Activated CD8-positive, alpha-beta T cell treated with anti-CD3 and anti-CD28 coated beads for 36 hours (primary cell): ENCODE results near the gene MFAP4. TPM values are rescaled to one million over a fixed set of nuclear protein-coding genes. Genes with fewer than 3 reads are reported as not detected.

Experiments
- ATAC-seq: fragments of 200-7000 bp; cut with Tn5 transposase; one replicate; pipeline ENCODE4 v1.10.0; 2021; ENCODE audit warnings: mild to moderate bottlenecking, moderate library complexity
- CTCF ChIA-PET: fragments of 350-600 bp; sonication (Branson Sonifier 250); formaldehyde crosslinking; loops from one replicate; lab custom pipeline; 2021; ENCODE audit warnings: antibody characterized with exemption; lab: Charles Lee
- POLR2A ChIA-PET: fragments of 350-600 bp; sonication (Branson Sonifier 250); formaldehyde crosslinking; loops from one replicate; lab custom pipeline; 2021; ENCODE audit warnings: antibody characterized with exemption; lab: Charles Lee
- DNase-seq: peaks from one replicate; pipeline ENCODE4 v3.0.0-alpha.2; 2020
- H3K27ac Mint-ChIP-seq: one replicate; pipeline ENCODE4 v1.8.0; 2021; ENCODE audit warnings: mild to moderate bottlenecking, mixed read lengths
- H3K27me3 Mint-ChIP-seq: one replicate; pipeline ENCODE4 v1.8.0; 2021; ENCODE audit warnings: mixed read lengths
- H3K36me3 Mint-ChIP-seq: one replicate; pipeline ENCODE4 v1.8.0; 2021; ENCODE audit warnings: low read depth, mixed read lengths
- H3K4me1 Mint-ChIP-seq: one replicate; pipeline ENCODE4 v1.8.0; 2021; ENCODE audit warnings: low read depth, mixed read lengths
- H3K4me3 Mint-ChIP-seq: one replicate; pipeline ENCODE4 v1.8.0; 2021; ENCODE audit warnings: mild to moderate bottlenecking, moderate library complexity, mixed read lengths
- H3K9me3 Mint-ChIP-seq: one replicate; pipeline ENCODE4 v1.8.0; 2021; ENCODE audit warnings: mixed read lengths
- CTCF ChIP-seq: fragments of 200-600 bp; IDR thresholded peaks from one replicate; pipeline ENCODE4 v1.8.0; 2022; ENCODE audit warnings: antibody characterized with exemption, mild to moderate bottlenecking
- intact Hi-C: fragments of 100-400 bp; cut with micrococcal nuclease; formaldehyde crosslinking; loops from one replicate; pipeline ENCODE4 v1.10.0; 2022
- total RNA-seq, 2 experiments: library from RNA; stranded (reverse); gene quantifications; one replicate each; pipeline ENCODE4 v1.2.3, GENCODE V29; 2021

MFAP4 gene
- total RNA-seq, 2 experiments from 2014 or later = 0.47 to 0.70 TPM

GRCh38 chr17:19372011-19372370 lies 15.0 kb downstream of the MFAP4 start:
- intact Hi-C loops = no loop called here
- Mint-ChIP-seq H3K27ac (no peak overlapping the region), H3K27me3 (no peaks in the 10 kb centered on the region), H3K36me3 (no peaks in the 10 kb centered on the region), H3K9me3 (no peaks in the 10 kb centered on the region), H3K4me3 (no peak overlapping the region), H3K4me1 (peaks cover 37% of the 10 kb centered on the region)
- TF ChIP-seq CTCF = no peak
- ChIA-PET CTCF (interaction anchor here (1.7 kb wide), 1 partner anchor 9 kb away, joined by 7 read pairs; the partner anchor contains the start of gene B9D1), POLR2A (interaction anchor here (0.5 kb wide), 1 partner anchor 357 kb away, joined by 4 read pairs; no protein-coding TSS in a partner anchor)
- DNase-seq (no peak), ATAC-seq (no peak)

- H3K27ac Mint-ChIP-seq = no peak overlapping the region
- H3K4me1 Mint-ChIP-seq = peaks cover 34% of the 10 kb centered on the region
- H3K9me3 Mint-ChIP-seq = no peaks in the 10 kb centered on the region
- ATAC-seq (no peak), DNase-seq (no peak)
- ChIA-PET POLR2A (interaction anchor here (0.5 kb wide), 1 partner anchor 358 kb away, joined by 4 read pairs; no protein-coding TSS in a partner anchor), CTCF (interaction anchor here (1.7 to 1.8 kb wide), 2 partner anchors 9 to 76 kb away, joined by 4 to 7 read pairs; partner anchors contain the start of gene B9D1)
- no peaks in the 10 kb centered on the region for H3K27me3 Mint-ChIP-seq
- TF ChIP-seq CTCF = no peak
- no peaks in the 10 kb centered on the region for H3K36me3 Mint-ChIP-seq
- no peak overlapping the region for H3K4me3 Mint-ChIP-seq
- intact Hi-C loops = no loop called here
These were observed 15.6 kb downstream of the MFAP4 start for GRCh38 chr17:19371259-19372010.

GRCh38 chr17:19370493-19370960 lies 16.5 kb downstream of the MFAP4 start:
- intact Hi-C loops = no loop called here
- no peaks in the 10 kb centered on the region for H3K27me3 Mint-ChIP-seq
- no peak overlapping the region for H3K27ac Mint-ChIP-seq
- CTCF ChIA-PET = interaction anchor here (1.8 kb wide), 1 partner anchor 77 kb away, joined by 4 read pairs; no protein-coding TSS in a partner anchor
- DNase-seq (peak; percentile 46), ATAC-seq (peak; percentile 66)
- no peaks in the 10 kb centered on the region for H3K9me3 Mint-ChIP-seq
- peaks cover 30% of the 10 kb centered on the region for H3K4me1 Mint-ChIP-seq
- POLR2A ChIA-PET = interaction anchor here (1.5 kb wide), 1 partner anchor 76 kb away, joined by 4 read pairs; no protein-coding TSS in a partner anchor
- no peak for TF ChIP-seq CTCF
- no peak overlapping the region for H3K4me3 Mint-ChIP-seq
- H3K36me3 Mint-ChIP-seq = no peaks in the 10 kb centered on the region

- TF ChIP-seq CTCF = no peak
- no peak overlapping the region for H3K4me3 Mint-ChIP-seq
- ATAC-seq (peak; percentile 79), DNase-seq (peak; percentile 41)
- no peaks in the 10 kb centered on the region for H3K27me3 Mint-ChIP-seq
- intact Hi-C loops = no loop called here
- H3K9me3 Mint-ChIP-seq = no peaks in the 10 kb centered on the region
- ChIA-PET POLR2A (interaction anchor here (1.5 kb wide), 1 partner anchor 76 kb away, joined by 4 read pairs; no protein-coding TSS in a partner anchor), CTCF (interaction anchor here (1.8 kb wide), 1 partner anchor 77 kb away, joined by 4 read pairs; no protein-coding TSS in a partner anchor)
- peaks cover 30% of the 10 kb centered on the region for H3K4me1 Mint-ChIP-seq
- H3K27ac Mint-ChIP-seq = peak overlapping the region; percentile 57
- H3K36me3 Mint-ChIP-seq = no peaks in the 10 kb centered on the region
These were observed 17.0 kb downstream of the MFAP4 start for GRCh38 chr17:19369846-19370492.
